HepG2 (cell line): ENCODE data around the gene AURKA. TPM values are rescaled to one million over a fixed set of nuclear protein-coding genes. Genes with fewer than 3 reads are reported as not detected.
A peak's percentile ranks its signal among the peaks of the same experiment; 100 is the strongest.

Experiments
- CCAR2 ChIP-seq: fragments of 200-400 bp; formaldehyde crosslinking; optimal IDR thresholded peaks from 2 replicates; pipeline ENCODE3; 2018; ENCODE audit warnings: low read depth, mild to moderate bottlenecking, low read length, moderate library complexity
- EP300 ChIP-seq, 3 experiments: sonication (generic) in 1 of 3; formaldehyde crosslinking in 1 of 3; IDR thresholded peaks; 2 replicates each; pipeline versions ENCODE4 v1.5.1 to v1.6.1; 2011 to 2020; ENCODE audit warnings: low read depth in 2 of 3, low read length in 2 of 3, borderline replicate concordance in 1 of 3, improper control_type of control experiment in 1 of 3, mild to moderate bottlenecking in 1 of 3, missing genetic modification reagents in 1 of 3, moderate library complexity in 1 of 3
- HOXA5 ChIP-seq: sonication (generic); formaldehyde crosslinking; IDR thresholded peaks from 2 replicates; pipeline ENCODE4 v1.4.0; 2020; ENCODE audit warnings: missing genetic modification reagents
- IKZF1 ChIP-seq: fragments of 450-650 bp; IDR thresholded peaks from 2 replicates; pipeline ENCODE4 v1.7.1; 2016
- KAT8 ChIP-seq: IDR thresholded peaks from 2 replicates; pipeline ENCODE4 v1.6.1; 2016; ENCODE audit warnings: missing genetic modification reagents, missing compliant biosample characterization
- KLF13 ChIP-seq: sonication (generic); formaldehyde crosslinking; IDR thresholded peaks from 2 replicates; pipeline ENCODE4 v1.4.0; 2020; ENCODE audit warnings: mild to moderate bottlenecking, missing genetic modification reagents
- MAFF ChIP-seq: IDR thresholded peaks from 2 replicates; pipeline ENCODE4 v1.6.1; 2011; ENCODE audit warnings: low read depth, low read length, improper control_type of control experiment
- MAFK ChIP-seq, 2 experiments: IDR thresholded peaks in 1 of 2; conservative IDR thresholded peaks in 1 of 2; 2 replicates each; pipeline ENCODE4 v1.6.1; 2011; ENCODE audit warnings: improper control_type of control experiment in 2 of 2, low read length in 2 of 2
- MED1 ChIP-seq: sonication (generic); formaldehyde crosslinking; IDR thresholded peaks from 2 replicates; pipeline ENCODE4 v1.4.0; 2020; ENCODE audit warnings: missing genetic modification reagents
- MIER3 ChIP-seq: IDR thresholded peaks from 2 replicates; pipeline ENCODE4 v1.6.1; 2016; ENCODE audit warnings: missing compliant biosample characterization, borderline replicate concordance
- PITX1 ChIP-seq: sonication (generic); formaldehyde crosslinking; IDR thresholded peaks from 2 replicates; pipeline ENCODE4 v1.5.1; 2020; ENCODE audit warnings: mild to moderate bottlenecking, missing genetic modification reagents
- POLR2G ChIP-seq: fragments of 200-400 bp; formaldehyde crosslinking; IDR thresholded peaks from 2 replicates; pipeline ENCODE4 v1.6.1; 2018; ENCODE audit warnings: mild to moderate bottlenecking, low read depth, low read length, moderate library complexity
- SAFB2 ChIP-seq: sonication (generic); formaldehyde crosslinking; IDR thresholded peaks from 2 replicates; pipeline ENCODE4 v1.5.1; 2020; ENCODE audit warnings: missing genetic modification reagents, low read depth, mild to moderate bottlenecking, borderline replicate concordance
- XRCC5 ChIP-seq: fragments of 200-400 bp; formaldehyde crosslinking; optimal IDR thresholded peaks from 2 replicates; pipeline ENCODE3; 2017; ENCODE audit warnings: mild to moderate bottlenecking, low read length
- ZBTB7B ChIP-seq: sonication (generic); formaldehyde crosslinking; IDR thresholded peaks from 2 replicates; pipeline ENCODE4 v1.4.0; 2020; ENCODE audit warnings: missing genetic modification reagents
- ZC3H13 ChIP-seq: sonication (generic); formaldehyde crosslinking; IDR thresholded peaks from 2 replicates; pipeline ENCODE4 v1.8.1; 2023; ENCODE audit warnings: mild to moderate bottlenecking, missing genetic modification reagents, moderate library complexity
- ZFP37 ChIP-seq: sonication (generic); formaldehyde crosslinking; IDR thresholded peaks from 2 replicates; pipeline ENCODE4 v1.4.0; 2020; ENCODE audit warnings: missing genetic modification reagents, borderline replicate concordance
- ZNF232 ChIP-seq: sonication (generic); formaldehyde crosslinking; IDR thresholded peaks from 2 replicates; pipeline ENCODE4 v1.4.0; 2020; ENCODE audit warnings: missing genetic modification reagents, borderline replicate concordance
- ZNF557 ChIP-seq: sonication (generic); formaldehyde crosslinking; IDR thresholded peaks from 2 replicates; pipeline ENCODE4 v1.4.0; 2020; ENCODE audit warnings: missing genetic modification reagents
- ZNF598 ChIP-seq: sonication (generic); formaldehyde crosslinking; IDR thresholded peaks from 2 replicates; pipeline ENCODE4 v1.5.1; 2020; ENCODE audit warnings: mild to moderate bottlenecking, missing genetic modification reagents, borderline replicate concordance
- ZNF75D ChIP-seq: sonication (generic); formaldehyde crosslinking; IDR thresholded peaks from 2 replicates; pipeline ENCODE4 v1.8.1; 2023; ENCODE audit warnings: missing genetic modification reagents, mild to moderate bottlenecking, borderline replicate concordance
- ZNF766 ChIP-seq: sonication (generic); formaldehyde crosslinking; IDR thresholded peaks from 2 replicates; pipeline ENCODE4 v1.5.0; 2020; ENCODE audit warnings: missing genetic modification reagents, borderline replicate concordance
- ZNF772 ChIP-seq: sonication (generic); formaldehyde crosslinking; IDR thresholded peaks from 2 replicates; pipeline ENCODE4 v1.5.0; 2020; ENCODE audit warnings: mild to moderate bottlenecking, missing genetic modification reagents
- polyA plus RNA-seq, 8 experiments: library from polyadenylated mRNA; depleted of rRNA in 3 of 8; stranded (reverse) in 7 of 8; unstranded in 1 of 8; fragments of >200 nt; fragmentation: Illumina TruSeq in 4 of 8; extraction: Trizol in 4 of 8; gene quantifications; 2 replicates each; pipeline versions ENCODE4 v1.2.1 to v1.2.3, GENCODE V29; 2011 to 2016; ENCODE audit warnings: low read depth in 4 of 8, missing spikeins in 1 of 8, mixed read lengths in 1 of 8; ENCODE audit not compliant: insufficient read depth in 1 of 8
- total RNA-seq, 5 experiments: library from RNA; depleted of rRNA; stranded (reverse); fragments of >200 nt; fragmentation: Illumina TruSeq; extraction: Trizol; gene quantifications; 2 replicates each; pipeline ENCODE4 v1.2.3, GENCODE V29; 2016; ENCODE audit warnings: low read depth in 1 of 5
- TF ChIP-seq, protein P1 (sequence below): sonication (generic); formaldehyde crosslinking; IDR thresholded peaks from 2 replicates; pipeline ENCODE4 v1.8.1; 2022; ENCODE audit warnings: low read depth, mild to moderate bottlenecking, missing genetic modification reagents
- TF ChIP-seq, protein P2 (sequence below): sonication (generic); formaldehyde crosslinking; IDR thresholded peaks from 2 replicates; pipeline ENCODE4 v1.5.0; 2020; ENCODE audit warnings: missing genetic modification reagents

AURKA gene
- total and polyA plus RNA-seq, 2 of the 13 experiments (the other 11 are each of a cell fraction or from before 2014, with no cell fraction given): 96.4 to 224 TPM

DNA sequence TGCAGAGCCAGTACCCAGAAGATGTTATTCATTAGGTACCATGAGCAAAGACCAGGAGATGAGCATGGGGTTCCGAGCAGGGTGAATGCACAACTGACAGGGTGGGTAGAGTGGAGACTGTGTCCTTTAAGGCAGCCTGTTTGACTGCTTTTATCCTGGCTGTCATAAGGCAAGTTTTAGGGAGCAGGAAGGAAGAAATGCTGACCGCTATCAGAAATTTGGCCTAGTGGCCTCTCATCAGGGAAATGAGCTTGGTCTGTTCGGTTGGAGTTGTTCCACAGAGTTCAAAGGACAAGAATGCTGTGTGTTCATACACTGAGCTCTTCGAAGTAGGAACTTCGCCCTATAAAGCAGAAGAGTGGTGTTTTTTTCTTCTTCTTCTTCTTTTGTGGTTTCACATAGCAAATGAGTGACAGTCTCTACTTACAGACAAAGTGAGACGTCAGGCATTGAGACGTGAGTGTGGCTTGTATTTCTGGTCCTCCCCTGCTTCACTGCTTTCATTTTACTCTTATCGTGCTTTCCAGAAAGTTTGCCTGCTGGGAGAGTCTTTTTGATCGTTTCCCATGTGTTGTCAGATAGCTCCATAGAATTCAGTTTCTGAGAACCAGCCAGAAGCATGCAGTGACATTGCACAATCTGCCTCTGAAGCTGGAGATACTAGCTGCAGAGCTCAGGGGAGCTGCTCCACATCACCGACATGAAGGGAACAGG is 19.9 kb upstream of the AURKA start, which contains the start of gene CASS4 (continued):
- TF ChIP-seq XRCC5: peak; percentile 48
- no peak for TF ChIP-seq KLF13 (CRISPR knock-in tag)
- 0 out of 2 replicates have a peak, but pooled peaks have one; percentile 23 for TF ChIP-seq ZNF598
- 0 out of 2 replicates have a peak, but pooled peaks have one; percentile 17 for TF ChIP-seq MIER3
- TF ChIP-seq ZNF75D (CRISPR knock-in tag): no peak
- TF ChIP-seq MED1: 0 out of 2 replicates have a peak, but pooled peaks have one; percentile 23
- 0 out of 2 replicates have a peak, but pooled peaks have one; percentile 74 for TF ChIP-seq ZNF557 (CRISPR knock-in tag)
- TF ChIP-seq SAFB2 (CRISPR knock-in tag): no peak
- TF ChIP-seq POLR2G: peak; percentile 39; the same call in 1 of the 2 replicates
- TF ChIP-seq, protein P1, sequence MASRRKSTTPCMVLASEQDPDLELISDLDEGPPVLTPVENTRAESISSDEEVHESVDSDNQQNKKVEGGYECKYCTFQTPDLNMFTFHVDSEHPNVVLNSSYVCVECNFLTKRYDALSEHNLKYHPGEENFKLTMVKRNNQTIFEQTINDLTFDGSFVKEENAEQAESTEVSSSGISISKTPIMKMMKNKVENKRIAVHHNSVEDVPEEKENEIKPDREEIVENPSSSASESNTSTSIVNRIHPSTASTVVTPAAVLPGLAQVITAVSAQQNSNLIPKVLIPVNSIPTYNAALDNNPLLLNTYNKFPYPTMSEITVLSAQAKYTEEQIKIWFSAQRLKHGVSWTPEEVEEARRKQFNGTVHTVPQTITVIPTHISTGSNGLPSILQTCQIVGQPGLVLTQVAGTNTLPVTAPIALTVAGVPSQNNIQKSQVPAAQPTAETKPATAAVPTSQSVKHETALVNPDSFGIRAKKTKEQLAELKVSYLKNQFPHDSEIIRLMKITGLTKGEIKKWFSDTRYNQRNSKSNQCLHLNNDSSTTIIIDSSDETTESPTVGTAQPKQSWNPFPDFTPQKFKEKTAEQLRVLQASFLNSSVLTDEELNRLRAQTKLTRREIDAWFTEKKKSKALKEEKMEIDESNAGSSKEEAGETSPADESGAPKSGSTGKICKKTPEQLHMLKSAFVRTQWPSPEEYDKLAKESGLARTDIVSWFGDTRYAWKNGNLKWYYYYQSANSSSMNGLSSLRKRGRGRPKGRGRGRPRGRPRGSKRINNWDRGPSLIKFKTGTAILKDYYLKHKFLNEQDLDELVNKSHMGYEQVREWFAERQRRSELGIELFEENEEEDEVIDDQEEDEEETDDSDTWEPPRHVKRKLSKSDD (CRISPR knock-in tag): no peak
- TF ChIP-seq HOXA5 (CRISPR knock-in tag): peak; percentile 24; the same call in 1 of the 2 replicates
- TF ChIP-seq CCAR2: no peak
- peak; percentile 35; the same call in 1 of the 2 replicates for TF ChIP-seq KAT8 (CRISPR knock-in tag)
- 0 out of 2 replicates have a peak, but pooled peaks have one; percentile 43 for TF ChIP-seq ZNF766 (CRISPR knock-in tag)
- TF ChIP-seq PITX1 (CRISPR knock-in tag): no peak
- TF ChIP-seq, protein P2, sequence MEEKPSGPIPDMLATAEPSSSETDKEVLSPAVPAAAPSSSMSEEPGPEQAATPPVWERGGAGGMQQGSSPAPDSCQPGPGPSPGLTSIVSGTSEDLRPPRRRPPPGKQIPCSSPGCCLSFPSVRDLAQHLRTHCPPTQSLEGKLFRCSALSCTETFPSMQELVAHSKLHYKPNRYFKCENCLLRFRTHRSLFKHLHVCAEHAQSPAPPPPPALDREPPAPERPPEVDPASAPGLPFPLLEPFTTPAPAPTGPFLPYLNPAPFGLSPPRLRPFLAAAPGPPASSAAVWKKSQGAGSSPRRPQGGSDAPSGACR (CRISPR knock-in tag): no peak
- no peak for TF ChIP-seq ZFP37 (CRISPR knock-in tag)
- no peak for TF ChIP-seq ZNF772
- peak in 1 of 2 experiments; percentile 34; a peak in 2 of 4 replicates for TF ChIP-seq MAFK (conservative IDR thresholded peaks at IDR 0.05 in 1 of 2, IDR thresholded peaks at IDR 0.05 in 1 of 2; ENCODE audit: low read length in 2 of 2)
- TF ChIP-seq EP300 (IDR thresholded peaks at IDR 0.05; ENCODE audit: low read depth in 2 of 2, low read length in 2 of 2): peak in 1 of 2 experiments; percentile 75; a peak in 3 of 4 replicates
- no peak for TF ChIP-seq EP300 (CRISPR knock-in tag; IDR thresholded peaks at IDR 0.05; ENCODE audit: borderline replicate concordance)
- TF ChIP-seq MAFF: peak; percentile 55; the same call in 1 of the 2 replicates
- TF ChIP-seq ZC3H13 (CRISPR knock-in tag): peak; percentile 58; the same call in 1 of the 2 replicates
- TF ChIP-seq IKZF1: no peak
- peak; percentile 53; the same call in 1 of the 2 replicates for TF ChIP-seq ZNF232 (CRISPR knock-in tag)
- 0 out of 2 replicates have a peak, but pooled peaks have one; percentile 47 for TF ChIP-seq ZBTB7B
